NCI-H69 (cell line): ENCODE measurements around the gene CACTIN.

Experiments used
- DNase-seq: peaks from one replicate; lab custom pipeline; 2025; lab: John Stamatoyannopoulos, UW

Gene CACTIN

DNA sequence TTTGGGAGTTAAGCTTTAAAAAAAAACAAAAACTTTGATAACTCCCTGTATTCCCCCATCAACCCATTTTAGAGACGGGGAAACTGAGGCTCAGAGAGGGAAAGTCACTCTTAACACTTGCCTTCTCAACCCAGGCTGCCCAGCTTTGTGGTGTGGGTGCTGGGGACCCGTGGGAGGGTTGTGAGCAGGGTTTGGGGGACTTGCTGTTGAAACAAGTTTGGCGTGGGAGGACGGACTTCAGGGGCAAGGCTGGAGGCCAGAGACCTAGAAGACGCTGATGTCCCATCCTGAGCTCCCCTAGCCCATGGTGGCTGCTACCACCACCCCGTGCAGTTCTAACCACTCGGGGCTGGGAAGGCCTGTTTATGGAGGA, 747 bp upstream of the CACTIN start:
- no peak for DNase-seq

- DNase-seq, result peak; percentile 34
Observed at GRCh38 chr19:3625996-3626472, 556 bp downstream of the CACTIN start.

- no peak for DNase-seq
Observed at GRCh38 chr19:3623716-3624115, 2.9 kb downstream of the CACTIN start.

DNA sequence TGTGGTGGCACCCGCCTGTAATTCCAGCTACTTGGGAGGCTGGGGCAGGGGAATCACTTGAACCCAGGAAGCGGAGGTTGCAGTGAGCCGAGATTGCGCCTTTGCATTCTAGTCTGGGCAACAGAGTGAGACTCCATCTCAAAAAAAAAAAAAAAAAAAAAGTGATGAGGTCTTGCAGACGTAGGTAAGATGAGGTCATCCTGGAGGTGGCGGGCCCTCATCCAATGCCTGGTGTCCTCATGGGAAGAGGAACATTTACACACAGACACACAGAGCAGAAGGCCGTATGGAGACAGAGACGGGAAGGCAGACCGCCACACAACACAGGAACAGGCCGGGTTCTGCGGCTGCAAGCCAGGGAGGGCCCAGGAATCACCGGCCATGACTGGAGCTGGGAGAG, 4.4 kb downstream of the CACTIN start:
- no peak for DNase-seq

DNA sequence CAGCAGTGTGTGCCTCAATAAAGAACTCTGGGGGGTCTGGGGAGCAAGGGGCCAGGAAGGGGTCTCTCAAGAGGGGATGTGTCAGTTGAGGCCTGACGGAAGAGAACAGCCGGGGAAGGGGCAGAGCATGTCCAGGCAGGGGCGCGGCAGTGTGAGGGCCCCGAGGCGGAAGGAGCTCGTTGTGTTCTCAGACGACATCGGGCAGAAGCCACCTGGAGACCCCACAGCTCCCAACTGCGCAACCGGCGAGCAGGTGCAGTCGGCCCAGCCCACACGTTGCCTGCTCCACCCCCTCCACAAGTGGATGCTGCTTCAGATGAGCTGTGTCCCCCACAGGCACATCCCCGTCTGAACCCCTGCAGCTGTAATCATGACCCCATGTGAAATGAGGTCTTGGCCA, 4.9 kb downstream of the CACTIN start:
- no peak for DNase-seq

- DNase-seq, result no peak
Observed at GRCh38 chr19:3620817-3621547, 5.6 kb downstream of the CACTIN start.

DNA sequence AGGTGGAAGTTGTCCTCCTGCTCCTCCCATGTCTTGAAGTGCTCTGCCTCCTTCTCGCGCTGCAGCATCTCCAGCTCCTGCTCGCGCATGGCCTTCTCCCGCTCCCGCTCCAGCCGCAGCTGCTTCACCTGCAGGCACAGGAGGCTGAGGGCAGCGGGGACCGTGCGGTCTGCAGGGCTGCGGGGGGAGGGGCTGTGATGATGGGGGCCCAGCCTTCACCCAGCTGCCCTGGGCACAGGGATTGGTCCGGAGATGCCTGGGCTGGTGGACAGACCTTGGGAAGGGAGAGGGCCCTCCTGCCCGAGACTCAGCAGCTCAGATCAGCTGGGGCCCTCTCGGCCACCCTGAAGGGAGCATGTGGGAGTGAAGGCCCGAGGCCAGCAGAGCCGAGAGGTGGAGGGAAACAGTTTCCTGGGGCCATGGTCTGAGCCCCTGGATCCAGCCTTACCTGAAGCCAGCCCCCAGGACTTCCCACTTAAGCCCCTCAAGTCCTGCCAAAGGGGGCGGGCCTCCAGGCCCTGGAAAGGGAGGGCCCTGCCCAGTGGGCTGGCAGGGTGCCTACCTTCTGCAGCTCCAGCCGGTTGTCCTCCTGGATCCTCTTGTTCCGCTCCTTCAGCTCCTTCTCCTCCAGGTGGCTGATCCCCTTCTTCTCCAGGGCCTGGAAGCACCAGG, 6.3 kb downstream of the CACTIN start:
- no peak for DNase-seq

DNA sequence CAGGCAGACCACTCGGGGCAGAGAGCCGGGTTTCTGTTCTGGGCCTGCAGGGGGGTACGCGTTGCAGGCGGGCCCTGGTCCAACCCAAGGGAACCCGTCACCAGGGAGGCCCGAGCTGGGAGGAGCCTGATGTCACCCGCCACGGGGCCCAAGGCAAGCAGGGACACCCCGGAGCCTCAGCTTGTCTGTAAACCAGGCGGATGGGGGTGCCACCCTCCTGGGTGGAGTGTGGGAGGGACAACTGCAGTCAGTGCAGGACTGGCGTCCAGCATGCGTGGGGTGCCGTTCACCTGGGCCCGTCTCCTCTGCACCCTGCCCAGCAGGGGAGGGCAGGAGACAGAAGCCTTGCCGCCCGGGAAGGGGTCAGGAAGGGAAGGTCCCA, 7.0 kb downstream of the CACTIN start:
- no peak for DNase-seq

DNA sequence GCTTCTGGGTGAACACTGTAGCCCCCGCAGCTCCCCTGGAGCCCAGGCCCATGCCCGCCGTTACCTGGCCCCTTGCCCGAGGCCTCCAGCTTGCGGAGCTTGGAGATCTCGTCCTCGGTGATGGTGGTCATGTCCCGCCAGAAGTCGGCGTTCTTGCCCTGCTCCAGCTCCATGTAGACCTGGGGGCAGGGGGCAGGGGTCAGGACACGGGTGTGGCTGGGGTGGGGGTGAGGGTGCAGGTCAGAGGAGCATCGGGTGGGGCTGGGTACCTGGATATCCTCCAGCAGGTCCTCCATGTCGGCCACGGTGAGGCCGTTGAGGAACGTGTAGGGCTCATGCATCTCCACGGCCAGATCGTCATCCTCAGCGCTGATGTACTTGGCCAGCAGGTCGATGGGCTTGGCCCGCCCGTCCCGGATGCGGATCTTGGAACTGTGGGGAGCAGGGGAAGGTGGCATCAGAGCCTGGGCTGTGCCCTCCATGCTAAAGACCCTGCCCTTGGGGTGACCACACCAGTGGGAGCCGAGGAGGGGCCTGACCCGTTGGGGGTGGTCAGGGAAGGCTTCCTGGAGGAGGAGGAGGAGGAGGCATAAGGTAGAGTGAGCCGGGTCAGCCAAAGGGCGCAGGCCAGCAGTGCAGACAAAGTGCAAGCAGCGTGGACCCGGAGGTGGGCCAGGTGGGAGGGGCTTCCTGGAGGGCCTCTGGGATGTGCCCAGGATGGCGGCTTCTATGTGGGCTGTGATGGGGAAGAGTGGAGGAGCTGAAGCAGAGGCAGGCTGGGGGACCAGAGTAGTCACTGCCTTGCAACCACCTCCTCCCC, 7.6 kb downstream of the CACTIN start:
- no peak for DNase-seq

- no peak for DNase-seq
Observed at GRCh38 chr19:3618144-3618810, 8.3 kb downstream of the CACTIN start.

- DNase-seq, result no peak
Observed at GRCh38 chr19:3617463-3617862, 9.1 kb downstream of the CACTIN start.

DNA sequence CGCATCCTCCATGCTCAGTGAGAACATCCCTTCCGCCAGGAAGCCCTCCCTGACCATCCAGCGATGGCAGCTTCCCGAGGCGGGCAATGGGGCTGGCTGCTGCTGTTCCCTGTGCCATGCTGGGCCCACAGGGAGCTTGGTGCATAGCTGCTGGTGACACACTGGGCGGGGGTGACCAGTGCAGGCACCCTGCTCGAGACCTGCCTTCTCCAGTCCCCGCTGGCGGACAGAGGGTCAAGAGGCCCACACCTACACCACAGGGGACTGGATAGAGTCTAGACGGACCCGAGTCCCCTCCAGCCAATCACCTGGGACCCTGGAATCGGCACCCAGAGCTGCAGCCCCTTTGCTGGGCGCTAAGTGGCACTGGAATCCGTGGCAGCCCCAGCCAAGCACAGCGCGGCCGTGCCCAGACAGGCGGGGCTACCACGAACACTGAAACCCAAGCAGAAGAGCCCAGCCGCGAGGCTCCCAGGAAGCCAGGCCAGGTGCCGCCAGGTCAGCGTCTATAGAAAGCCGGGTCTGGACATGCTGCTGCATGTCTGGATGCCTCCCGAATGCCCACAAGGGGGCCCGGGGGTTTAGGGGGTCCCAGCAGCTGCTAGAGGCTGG, 11.0 kb downstream of the CACTIN start:
- no peak for DNase-seq

DNA sequence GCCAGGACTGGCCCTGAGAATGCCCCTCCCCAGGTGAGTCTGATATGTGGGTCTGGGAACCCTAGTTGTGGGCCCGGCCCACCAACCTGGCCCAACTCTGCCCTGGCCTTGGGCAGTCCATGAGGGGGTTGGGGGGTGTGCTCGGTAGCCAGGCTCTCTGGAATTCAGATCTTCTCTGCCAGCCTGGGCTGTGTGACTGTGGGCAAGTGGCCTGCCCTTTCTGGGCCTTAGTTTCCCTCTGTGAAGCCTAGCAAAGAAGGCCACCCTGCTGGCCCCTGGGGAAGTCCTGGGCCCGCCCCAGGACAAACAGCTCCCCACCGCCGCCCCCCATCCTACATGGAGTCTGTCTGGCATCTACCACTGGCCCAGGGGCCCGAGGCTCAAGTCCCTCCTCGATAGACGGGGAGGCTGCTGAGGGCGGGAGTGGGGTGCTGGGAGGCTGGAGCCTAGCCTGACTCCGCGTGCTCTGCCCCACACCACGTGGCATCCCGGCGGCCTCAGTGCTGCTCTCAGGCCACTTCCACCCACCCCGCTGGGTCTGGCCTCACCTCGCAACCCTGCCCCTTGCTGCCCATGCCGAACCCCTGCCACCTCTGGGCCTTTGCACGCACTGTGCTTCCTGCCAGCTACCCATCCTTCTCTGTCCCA, 11.6 kb downstream of the CACTIN start:
- no peak for DNase-seq

DNA sequence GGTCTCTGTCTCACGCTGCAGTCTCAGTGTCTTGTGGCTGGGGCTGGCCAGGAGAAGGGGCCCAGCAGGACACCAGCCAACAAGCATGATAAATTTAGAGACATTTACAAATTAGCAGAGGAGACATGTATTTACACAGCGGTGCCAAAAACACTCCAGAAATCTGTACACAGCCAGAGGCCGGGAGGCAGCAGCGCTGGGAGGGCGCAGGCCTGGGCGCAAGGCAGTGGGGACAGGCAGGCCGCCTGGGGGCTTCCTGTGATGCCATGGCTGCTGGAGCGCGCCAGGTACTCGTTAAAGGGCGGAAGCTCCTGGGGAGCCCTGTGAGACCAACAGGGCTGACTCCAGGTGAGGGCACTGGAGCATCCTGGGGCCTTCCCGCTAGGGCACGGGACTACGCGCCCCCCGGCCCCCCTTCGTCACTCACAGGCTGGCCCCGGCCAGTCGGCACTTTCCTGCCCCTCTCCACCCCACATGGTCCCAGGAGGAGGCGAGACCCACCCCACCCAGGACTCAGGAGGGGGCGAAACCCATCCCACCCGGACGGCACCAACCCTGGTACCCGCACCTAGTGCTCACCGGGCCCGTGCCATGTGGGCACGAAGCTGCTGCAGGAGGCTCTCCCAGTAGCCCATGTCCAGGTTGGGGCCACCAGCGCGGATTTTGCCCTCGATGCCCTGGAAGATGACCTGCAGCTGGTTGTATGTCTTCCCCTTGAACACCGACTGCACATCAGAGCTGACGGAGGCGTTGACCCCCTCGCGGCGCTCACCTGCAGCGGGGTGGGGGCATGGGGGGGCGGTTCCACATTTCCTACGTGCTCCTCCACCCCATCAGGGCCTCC, 12.6 kb downstream of the CACTIN start:
- DNase-seq, result peak; percentile 66

- DNase-seq, result no peak
Observed at GRCh38 chr19:3612901-3613741, 13.5 kb downstream of the CACTIN start.

DNA sequence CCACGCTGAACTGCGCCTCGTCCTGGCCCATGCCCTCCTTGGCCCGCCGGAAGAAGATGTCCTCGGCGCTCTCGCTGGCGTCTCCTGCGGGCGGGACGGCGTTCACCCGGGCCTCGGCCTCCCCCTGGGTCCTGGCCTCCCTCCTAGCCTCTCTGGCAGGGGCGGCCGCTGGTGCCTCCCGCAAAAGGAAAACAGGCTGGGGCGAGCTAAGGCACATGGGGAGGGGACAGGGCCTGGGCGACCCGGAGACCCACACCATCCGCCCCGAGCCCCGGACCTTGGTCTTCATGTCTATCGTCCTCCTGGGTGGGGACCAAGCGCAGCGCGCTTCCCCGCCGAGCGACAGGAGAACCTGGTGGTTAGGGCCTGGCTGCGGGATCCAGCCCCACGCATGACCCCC, 14.3 kb downstream of the CACTIN start:
- no peak for DNase-seq

DNA sequence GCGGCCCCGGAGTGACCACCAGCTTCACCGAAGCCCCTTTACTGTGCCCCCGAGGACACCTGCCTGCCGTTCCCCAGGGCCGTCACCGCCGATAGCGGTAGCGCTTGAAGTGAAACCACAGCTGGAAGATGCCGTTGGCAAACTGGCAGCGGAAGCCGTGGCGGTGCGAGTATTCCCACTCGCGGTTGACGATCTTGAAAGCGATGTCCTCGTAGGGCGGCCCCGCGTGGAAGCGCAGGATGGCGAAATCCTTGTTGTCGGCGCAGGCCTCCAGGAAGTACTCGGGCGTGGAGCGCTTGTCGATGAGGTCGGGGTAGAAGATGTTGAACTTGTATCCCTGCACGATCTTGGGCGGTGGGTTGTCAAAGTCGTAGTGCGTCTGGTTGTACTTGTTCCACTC, 14.7 kb downstream of the CACTIN start:
- DNase-seq, result no peak

- DNase-seq, result no peak
Observed at GRCh38 chr19:3610745-3611717, 15.6 kb downstream of the CACTIN start.
